ENCODE measurements around the gene RNPS1. TPM values are rescaled to one million over a fixed set of nuclear protein-coding genes. Genes with fewer than 3 reads are reported as not detected.

The RNPS1 gene
- total RNA-seq, 2 experiments from 2014 or later, result 225 to 339 TPM

GRCh38 chr16:2208308-2208707 is 59.6 kb downstream of the RNPS1 start:
- ChIA-PET CTCF (ENCODE audit: unreplicated experiment) (no interaction called here), POLR2A (interaction anchor here (1.3 kb wide), 1 partner anchor 68 kb away, joined by 3 read pairs; no protein-coding TSS in a partner anchor)
- Histone ChIP-seq H3K79me2 (ENCODE audit: insufficient read depth, low read depth, low read length) (peaks cover 21% of the 10 kb centered on the region; the same call in 1 of the 2 replicates), H4K20me1 (ENCODE audit: insufficient read depth, low read length) (peaks cover 9% of the 10 kb centered on the region; the same call in 1 of the 2 replicates), H3K4me3 (ENCODE audit: low read depth, low read length, poor library complexity, severe bottlenecking) (no peak overlapping the region), H3K36me3 (ENCODE audit: insufficient read depth, low read length) (peaks cover 46% of the 10 kb centered on the region), H3K9me2 (ENCODE audit: insufficient read depth, low read length) (no peaks in the 10 kb centered on the region), H3K9me3 (ENCODE audit: low read length) (no peaks in the 10 kb centered on the region), H3K4me2 (ENCODE audit: low read length) (no peak overlapping the region), H3K27ac (ENCODE audit: low read depth, low read length, poor library complexity, severe bottlenecking) (no peak overlapping the region), H2AFZ (ENCODE audit: low read length) (no peak overlapping the region), H3K4me1 (ENCODE audit: insufficient read depth, low read length, poor library complexity, severe bottlenecking) (peaks cover 31% of the 10 kb centered on the region)
- no peak for TF ChIP-seq EZH2phosphoT487 (IDR thresholded peaks at IDR 0.05; ENCODE audit: borderline replicate concordance, low read depth, low read length)
- TF ChIP-seq CTCF (conservative IDR thresholded peaks at IDR 0.05; ENCODE audit: low read length), result no peak
- BruUV-seq (replicated peaks), result no TSS peak
- intact Hi-C loops (cut with micrococcal nuclease; ENCODE audit: unreplicated experiment), result no loop called here
- DNase-seq (ENCODE audit: low spot score), result no peak

GRCh38 chr16:2207872-2208271 is 60.1 kb downstream of the RNPS1 start:
- Histone ChIP-seq H3K4me3 (ENCODE audit: low read depth, low read length, poor library complexity, severe bottlenecking) (no peak overlapping the region), H3K4me1 (ENCODE audit: insufficient read depth, low read length, poor library complexity, severe bottlenecking) (peaks cover 27% of the 10 kb centered on the region), H3K9me2 (ENCODE audit: insufficient read depth, low read length) (no peaks in the 10 kb centered on the region), H3K79me2 (ENCODE audit: insufficient read depth, low read depth, low read length) (peaks cover 16% of the 10 kb centered on the region; the same call in 1 of the 2 replicates), H3K4me2 (ENCODE audit: low read length) (no peak overlapping the region), H2AFZ (ENCODE audit: low read length) (no peak overlapping the region), H4K20me1 (ENCODE audit: insufficient read depth, low read length) (0 out of 2 replicates have a peak, but pooled peaks cover 4% of the 10 kb centered on the region), H3K27ac (ENCODE audit: low read depth, low read length, poor library complexity, severe bottlenecking) (no peak overlapping the region), H3K9me3 (ENCODE audit: low read length) (no peaks in the 10 kb centered on the region), H3K36me3 (ENCODE audit: insufficient read depth, low read length) (peaks cover 44% of the 10 kb centered on the region)
- DNase-seq (ENCODE audit: low spot score), result no peak
- TF ChIP-seq CTCF (conservative IDR thresholded peaks at IDR 0.05; ENCODE audit: low read length), result no peak
- TF ChIP-seq EZH2phosphoT487 (IDR thresholded peaks at IDR 0.05; ENCODE audit: borderline replicate concordance, low read depth, low read length), result no peak
- ChIA-PET CTCF (ENCODE audit: unreplicated experiment) (interaction anchor here (0.6 kb wide), 1 partner anchor 14 kb away, joined by 3 read pairs; no protein-coding TSS in a partner anchor), POLR2A (interaction anchor here (1.3 kb wide), 1 partner anchor 68 kb away, joined by 3 read pairs; no protein-coding TSS in a partner anchor)
- BruUV-seq (replicated peaks), result no TSS peak
- intact Hi-C loops (cut with micrococcal nuclease; ENCODE audit: unreplicated experiment), result no loop called here

DNA sequence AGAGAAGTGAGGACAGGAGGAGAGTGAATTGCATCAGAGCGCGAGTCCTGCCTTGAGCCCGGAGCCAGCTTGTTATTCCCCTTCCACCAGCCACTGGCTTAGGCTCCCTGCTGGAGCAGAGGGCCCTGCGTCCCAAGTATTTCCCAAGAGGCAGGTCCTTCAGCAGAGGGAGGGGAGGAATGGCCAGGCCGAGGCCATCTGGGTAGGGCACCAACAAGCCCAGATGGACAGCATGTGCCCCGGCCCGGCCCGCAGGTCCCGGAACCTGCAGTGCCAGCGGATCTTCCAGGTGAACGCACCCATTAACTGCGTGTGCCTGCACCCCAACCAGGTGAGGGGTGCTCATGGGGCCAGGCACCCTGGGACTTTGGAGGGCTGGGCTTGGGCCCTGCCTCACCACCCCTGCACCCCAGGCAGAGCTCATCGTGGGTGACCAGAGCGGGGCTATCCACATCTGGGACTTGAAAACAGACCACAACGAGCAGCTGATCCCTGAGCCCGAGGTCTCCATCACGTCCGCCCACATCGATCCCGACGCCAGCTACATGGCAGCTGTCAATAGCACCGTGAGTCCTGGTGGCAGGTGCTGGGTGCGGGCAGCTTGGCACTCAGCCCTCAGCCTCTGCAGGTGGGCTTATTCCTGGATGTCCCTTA is 61.0 kb downstream of the RNPS1 start:
- TF ChIP-seq CTCF (conservative IDR thresholded peaks at IDR 0.05; ENCODE audit: low read length), result no peak
- no peak for TF ChIP-seq EZH2phosphoT487 (IDR thresholded peaks at IDR 0.05; ENCODE audit: borderline replicate concordance, low read depth, low read length)
- intact Hi-C loops (cut with micrococcal nuclease; ENCODE audit: unreplicated experiment), result no loop called here

More for the DNA sequence above, 61.0 kb downstream of the RNPS1 start:
- H3K36me3 ChIP-seq (ENCODE audit: insufficient read depth, low read length), result peaks cover 36% of the 10 kb centered on the region
- peaks cover 12% of the 10 kb centered on the region; the same call in 1 of the 2 replicates for H3K79me2 ChIP-seq (ENCODE audit: insufficient read depth, low read depth, low read length)
- H3K9me3 ChIP-seq (ENCODE audit: low read length), result no peaks in the 10 kb centered on the region
- no peaks in the 10 kb centered on the region for H4K20me1 ChIP-seq (ENCODE audit: insufficient read depth, low read length)
- ChIA-PET CTCF (ENCODE audit: unreplicated experiment) (interaction anchor here (0.6 kb wide), 1 partner anchor 13 kb away, joined by 3 read pairs; no protein-coding TSS in a partner anchor), POLR2A (interaction anchor here (0.6 to 1.1 kb wide), 2 partner anchors 8 to 253 kb away, joined by 4 read pairs; partner anchors contain the start of genes PGP and TEDC2)
- H3K4me2 ChIP-seq (ENCODE audit: low read length), result peak overlapping the region; percentile 95
- no peaks in the 10 kb centered on the region for H3K9me2 ChIP-seq (ENCODE audit: insufficient read depth, low read length)
- H3K27ac ChIP-seq (ENCODE audit: low read depth, low read length, poor library complexity, severe bottlenecking), result peak overlapping the region; percentile 64
- H2AFZ ChIP-seq (ENCODE audit: low read length), result no peak overlapping the region
- peaks cover 17% of the 10 kb centered on the region for H3K4me1 ChIP-seq (ENCODE audit: insufficient read depth, low read length, poor library complexity, severe bottlenecking)
- BruUV-seq (replicated peaks), result no TSS peak
- H3K4me3 ChIP-seq (ENCODE audit: low read depth, low read length, poor library complexity, severe bottlenecking), result peak overlapping the region; percentile 79
- DNase-seq (ENCODE audit: low spot score), result no peak

Measured in OCI-LY7 (cell line).